GM19455 (cell line): ENCODE measurements around the gene ADAMTS4.
A peak's percentile ranks its signal among the peaks of the same experiment; 100 is the strongest.
"Not testable (repeated sequence)": the region's sequence is repeated elsewhere in the genome, so short reads cannot be mapped to it uniquely, and the experiment has no call there.

ENCODE experiments used
- ATAC-seq: cut with Tn5 transposase; IDR thresholded peaks from one replicate; pipeline ENCODE4 v1.9.1; 2021; ENCODE audit not compliant: unreplicated experiment

Gene ADAMTS4

GRCh38 chr1:161198897-161199431 lies at the start of gene ADAMTS4:
TSS of gene ADAMTS4 (minus strand) at chr1:161199054. CDS start at chr1:161198627, 427 bp downstream.
- no peak for ATAC-seq

GRCh38 chr1:161244888-161245287 lies 46.0 kb upstream of the ADAMTS4 start:
- ATAC-seq = no peak

- no peak for ATAC-seq
These were observed 43.5 kb upstream of the ADAMTS4 start for GRCh38 chr1:161242313-161242712.

GRCh38 chr1:161241682-161242081 lies 42.8 kb upstream of the ADAMTS4 start:
- ATAC-seq = no peak

- ATAC-seq = no peak
These were observed 39.2 kb upstream of the ADAMTS4 start, which contains the start of gene NR1I3 for GRCh38 chr1:161238039-161238473. TSS of gene NR1I3 (minus strand) at chr1:161238203. CDS start at chr1:161236565, 1,638 bp downstream.

GRCh38 chr1:161235957-161236775 lies 37.3 kb upstream of the ADAMTS4 start:
- ATAC-seq = no peak

- ATAC-seq = no peak
These were observed 34.2 kb upstream of the ADAMTS4 start for GRCh38 chr1:161233102-161233501.

- no peak for ATAC-seq
These were observed 31.9 kb upstream of the ADAMTS4 start for GRCh38 chr1:161230762-161231161.

- no peak for ATAC-seq
These were observed 31.0 kb upstream of the ADAMTS4 start for GRCh38 chr1:161229896-161230295.

- no peak for ATAC-seq
These were observed 29.2 kb upstream of the ADAMTS4 start for GRCh38 chr1:161228032-161228431.

- peak; percentile 52 for ATAC-seq
These were observed 28.5 kb upstream of the ADAMTS4 start for GRCh38 chr1:161227196-161227871.

GRCh38 chr1:161226759-161227158 lies 27.9 kb upstream of the ADAMTS4 start:
- no peak for ATAC-seq

GRCh38 chr1:161226320-161226711 lies 27.5 kb upstream of the ADAMTS4 start:
- no peak for ATAC-seq

GRCh38 chr1:161225534-161226319 lies 26.9 kb upstream of the ADAMTS4 start, which contains the start of gene TOMM40L:
TSS of gene TOMM40L (plus strand) at chr1:161226060. CDS start at chr1:161226490, 430 bp downstream.
- peak; percentile 90 for ATAC-seq

GRCh38 chr1:161225178-161225533 lies 26.3 kb upstream of the ADAMTS4 start:
- ATAC-seq = peak; percentile 2

GRCh38 chr1:161224695-161225087 lies 25.8 kb upstream of the ADAMTS4 start:
- ATAC-seq = not testable (repeated sequence)

GRCh38 chr1:161223805-161224694 lies 25.2 kb upstream of the ADAMTS4 start:
- no peak for ATAC-seq

- ATAC-seq = no peak
These were observed 23.5 kb upstream of the ADAMTS4 start for GRCh38 chr1:161222175-161223019.

GRCh38 chr1:161220002-161220401 lies 21.1 kb upstream of the ADAMTS4 start:
- ATAC-seq = no peak
